Measurements from ENCODE around the gene SEC61A2. TPM values are rescaled to one million over a fixed set of nuclear protein-coding genes. Genes with fewer than 3 reads are reported as not detected.

SEC61A2 gene
- total RNA-seq, 4 donors from 2014 or later, result 4.5 to 12.9 (median 5.9) TPM

DNA sequence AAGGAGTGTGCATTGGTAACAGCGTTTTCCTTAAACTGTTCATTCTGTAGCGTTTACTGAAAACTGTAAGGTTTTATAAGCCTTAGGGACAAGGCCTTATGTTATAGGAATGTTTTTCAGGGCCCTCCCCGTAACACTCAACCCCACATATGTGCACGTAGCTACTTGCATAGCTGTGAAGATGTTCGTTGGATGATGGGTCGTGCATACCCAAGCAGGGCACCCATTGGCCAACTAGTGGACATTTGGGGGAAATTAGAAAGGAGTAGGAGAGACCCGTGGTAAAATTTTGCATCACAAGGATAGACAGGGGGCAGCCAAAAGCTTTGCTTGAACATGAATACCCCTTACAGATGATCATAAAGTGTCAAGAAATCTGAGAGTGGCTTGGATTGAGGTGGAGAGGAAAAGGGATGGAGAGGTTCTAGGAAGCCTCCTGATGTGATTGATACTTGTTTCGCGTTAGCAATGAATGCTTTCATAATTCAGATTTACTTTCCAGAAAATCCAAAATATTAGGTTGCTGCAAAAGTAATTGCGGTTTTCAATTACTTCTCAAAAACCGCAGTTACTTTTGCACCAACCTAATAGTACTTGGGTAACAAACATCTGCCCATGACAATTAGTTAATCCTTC is 878 bp downstream of the SEC61A2 start:
- ATAC-seq (ENCODE audit: low FRiP score), result peak; percentile 48
- TF ChIP-seq, protein P1, sequence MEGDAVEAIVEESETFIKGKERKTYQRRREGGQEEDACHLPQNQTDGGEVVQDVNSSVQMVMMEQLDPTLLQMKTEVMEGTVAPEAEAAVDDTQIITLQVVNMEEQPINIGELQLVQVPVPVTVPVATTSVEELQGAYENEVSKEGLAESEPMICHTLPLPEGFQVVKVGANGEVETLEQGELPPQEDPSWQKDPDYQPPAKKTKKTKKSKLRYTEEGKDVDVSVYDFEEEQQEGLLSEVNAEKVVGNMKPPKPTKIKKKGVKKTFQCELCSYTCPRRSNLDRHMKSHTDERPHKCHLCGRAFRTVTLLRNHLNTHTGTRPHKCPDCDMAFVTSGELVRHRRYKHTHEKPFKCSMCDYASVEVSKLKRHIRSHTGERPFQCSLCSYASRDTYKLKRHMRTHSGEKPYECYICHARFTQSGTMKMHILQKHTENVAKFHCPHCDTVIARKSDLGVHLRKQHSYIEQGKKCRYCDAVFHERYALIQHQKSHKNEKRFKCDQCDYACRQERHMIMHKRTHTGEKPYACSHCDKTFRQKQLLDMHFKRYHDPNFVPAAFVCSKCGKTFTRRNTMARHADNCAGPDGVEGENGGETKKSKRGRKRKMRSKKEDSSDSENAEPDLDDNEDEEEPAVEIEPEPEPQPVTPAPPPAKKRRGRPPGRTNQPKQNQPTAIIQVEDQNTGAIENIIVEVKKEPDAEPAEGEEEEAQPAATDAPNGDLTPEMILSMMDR (IDR thresholded peaks at IDR 0.05), result no peak
- no peak for DNase-seq (ENCODE audit: low spot score)

- TF ChIP-seq, protein P1 (IDR thresholded peaks at IDR 0.05), result no peak
- no peak for DNase-seq (ENCODE audit: low spot score)
- no peak for ATAC-seq (ENCODE audit: low FRiP score)
These were observed 6.2 kb downstream of the SEC61A2 start for GRCh38 chr10:12135631-12136030.

- TF ChIP-seq, protein P1 (IDR thresholded peaks at IDR 0.05), result no peak
- no peak for ATAC-seq (ENCODE audit: low FRiP score)
- DNase-seq (ENCODE audit: low spot score), result no peak
These were observed 10.6 kb downstream of the SEC61A2 start for GRCh38 chr10:12140038-12140437.

DNA sequence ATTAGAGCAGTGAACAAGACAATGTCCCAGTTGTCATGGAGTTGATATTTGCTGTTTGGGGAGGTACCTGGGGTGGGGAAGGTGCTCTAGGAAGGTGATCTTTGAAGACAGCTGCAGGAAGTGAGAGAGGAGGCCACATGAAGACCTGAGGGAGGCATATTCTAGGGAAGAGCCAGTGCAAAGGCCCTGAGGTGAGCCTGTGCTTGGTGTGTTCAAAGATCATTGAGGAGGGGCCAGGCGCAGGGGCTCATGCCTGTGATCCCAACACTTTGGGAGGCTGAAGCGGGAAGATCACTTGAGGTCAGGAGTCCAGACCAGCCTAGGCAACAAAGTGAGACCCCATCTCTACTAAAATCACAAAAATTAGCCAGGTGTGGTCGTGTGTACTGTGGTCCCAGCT is 15.1 kb downstream of the SEC61A2 start:
- TF ChIP-seq, protein P1 (IDR thresholded peaks at IDR 0.05), result no peak
- no peak for ATAC-seq (ENCODE audit: low FRiP score)
- no peak for DNase-seq (ENCODE audit: low spot score)

DNA sequence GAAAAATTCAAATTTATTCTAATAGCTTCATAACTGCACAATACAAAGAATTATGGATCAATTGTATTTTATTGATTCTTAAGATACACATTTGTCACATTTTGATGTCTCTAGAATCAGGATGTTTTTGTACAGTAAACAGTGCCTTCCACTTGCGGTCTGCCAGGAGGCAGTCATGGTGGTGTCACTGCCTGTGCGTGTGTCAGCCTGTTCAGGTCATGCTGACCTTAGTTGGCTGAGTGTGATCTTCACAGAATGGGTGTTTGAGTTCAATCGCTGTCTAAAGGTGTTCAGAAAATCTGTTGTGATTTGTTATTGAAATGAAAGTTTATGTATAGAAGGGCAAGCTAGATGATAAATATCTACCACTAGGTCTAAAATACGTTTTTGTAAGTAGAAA is 20.7 kb downstream of the SEC61A2 start:
- TF ChIP-seq, protein P1 (IDR thresholded peaks at IDR 0.05), result no peak
- ATAC-seq (ENCODE audit: low FRiP score), result no peak
- DNase-seq (ENCODE audit: low spot score), result no peak

DNA sequence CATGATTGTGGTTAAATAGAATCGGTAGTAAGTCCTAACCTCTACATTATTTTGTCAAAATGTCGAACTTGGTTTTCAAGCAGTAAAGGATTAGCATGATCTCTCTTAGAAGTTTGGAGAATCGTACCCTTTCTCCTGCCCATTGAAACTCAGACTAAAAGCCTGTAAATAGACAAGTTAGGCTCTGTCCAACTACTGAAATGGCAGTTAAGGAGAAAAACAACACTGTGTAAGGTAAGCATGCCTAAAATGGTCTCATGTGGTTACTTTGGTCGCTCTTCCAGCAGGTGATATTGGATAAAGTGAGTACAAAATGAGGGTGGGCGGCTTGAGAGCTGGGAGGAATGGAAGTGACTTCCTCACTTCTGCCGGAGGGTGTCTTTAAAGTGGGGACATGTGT is 25.0 kb downstream of the SEC61A2 start:
- ATAC-seq (ENCODE audit: low FRiP score), result no peak
- TF ChIP-seq, protein P1 (IDR thresholded peaks at IDR 0.05), result no peak
- no peak for DNase-seq (ENCODE audit: low spot score)

- DNase-seq (ENCODE audit: low spot score) (no peak), ATAC-seq (ENCODE audit: low FRiP score) (no peak)
These were observed 27.1 kb downstream of the SEC61A2 start for GRCh38 chr10:12156367-12157123.

More at GRCh38 chr10:12156367-12157123, 27.1 kb downstream of the SEC61A2 start:
- TF ChIP-seq, protein P1 (IDR thresholded peaks at IDR 0.05), result no peak

Measured in omental fat pad (tissue), 4 donors.